ENCODE results near the gene SH3PXD2A.
"Not testable (repeated sequence)": the region's sequence is repeated elsewhere in the genome, so short reads cannot be mapped to it uniquely, and the experiment has no call there.

The SH3PXD2A gene

DNA sequence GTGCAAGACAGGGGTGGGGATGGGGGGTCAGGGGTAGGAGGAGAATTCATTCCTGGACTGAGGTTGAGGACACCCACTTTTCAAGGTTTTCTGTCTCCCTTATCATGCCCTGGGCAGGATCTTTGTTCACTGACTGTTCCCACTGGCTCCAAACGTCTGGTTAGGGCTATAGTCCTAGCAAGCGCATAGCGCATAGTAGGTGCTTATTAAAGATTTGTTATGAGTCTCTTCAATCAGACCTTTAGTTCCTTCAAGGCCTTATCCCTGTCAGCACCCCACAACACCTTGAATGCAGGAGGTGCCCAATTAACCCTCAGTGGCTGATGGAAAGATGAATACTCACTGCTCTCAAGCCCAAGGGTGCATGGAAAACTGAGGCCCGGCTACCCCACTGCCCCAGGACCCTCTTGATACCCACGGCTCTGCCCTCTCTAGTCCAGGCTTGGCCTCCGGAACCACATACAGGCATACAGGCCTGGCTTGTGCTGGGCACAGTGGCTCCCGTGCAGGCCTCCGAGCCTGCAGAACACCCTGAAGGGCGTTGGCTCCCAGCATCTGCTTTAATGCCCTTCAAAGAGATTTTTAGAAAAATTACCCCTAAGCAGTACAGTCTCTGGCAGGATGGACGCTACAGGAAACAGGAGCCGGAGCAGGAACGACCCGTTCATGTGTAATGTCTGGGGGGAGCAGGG, 177.7 kb downstream of the SH3PXD2A start:
- DNase-seq, result no peak

DNA sequence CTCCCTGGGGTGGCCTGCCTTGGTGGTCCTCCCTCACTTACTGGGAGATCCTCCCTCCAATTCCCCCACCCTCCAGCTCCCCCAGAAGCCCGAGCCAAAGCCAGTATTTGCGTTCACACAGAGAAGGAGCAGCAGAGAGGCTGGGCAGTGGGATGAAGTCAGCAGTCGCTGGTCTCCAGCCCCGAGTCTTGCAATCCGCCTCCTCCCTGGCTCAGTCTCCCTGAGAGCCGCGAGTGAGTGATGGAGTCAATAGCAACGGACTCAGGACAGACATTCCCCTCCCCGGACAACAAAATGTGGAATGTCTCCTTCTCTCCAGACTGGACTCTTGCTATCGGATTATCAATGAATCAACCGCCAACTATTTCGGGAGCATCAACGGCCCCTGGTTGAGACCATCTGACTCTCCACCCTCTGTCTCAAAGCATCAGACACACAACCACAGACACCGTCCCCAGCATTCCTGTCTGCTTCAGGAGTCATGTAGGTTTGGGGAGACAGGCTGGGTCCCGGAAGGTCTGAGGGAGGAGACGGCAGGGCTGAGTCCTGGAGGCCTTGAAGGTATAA, 178.4 kb downstream of the SH3PXD2A start:
- no peak for DNase-seq

DNA sequence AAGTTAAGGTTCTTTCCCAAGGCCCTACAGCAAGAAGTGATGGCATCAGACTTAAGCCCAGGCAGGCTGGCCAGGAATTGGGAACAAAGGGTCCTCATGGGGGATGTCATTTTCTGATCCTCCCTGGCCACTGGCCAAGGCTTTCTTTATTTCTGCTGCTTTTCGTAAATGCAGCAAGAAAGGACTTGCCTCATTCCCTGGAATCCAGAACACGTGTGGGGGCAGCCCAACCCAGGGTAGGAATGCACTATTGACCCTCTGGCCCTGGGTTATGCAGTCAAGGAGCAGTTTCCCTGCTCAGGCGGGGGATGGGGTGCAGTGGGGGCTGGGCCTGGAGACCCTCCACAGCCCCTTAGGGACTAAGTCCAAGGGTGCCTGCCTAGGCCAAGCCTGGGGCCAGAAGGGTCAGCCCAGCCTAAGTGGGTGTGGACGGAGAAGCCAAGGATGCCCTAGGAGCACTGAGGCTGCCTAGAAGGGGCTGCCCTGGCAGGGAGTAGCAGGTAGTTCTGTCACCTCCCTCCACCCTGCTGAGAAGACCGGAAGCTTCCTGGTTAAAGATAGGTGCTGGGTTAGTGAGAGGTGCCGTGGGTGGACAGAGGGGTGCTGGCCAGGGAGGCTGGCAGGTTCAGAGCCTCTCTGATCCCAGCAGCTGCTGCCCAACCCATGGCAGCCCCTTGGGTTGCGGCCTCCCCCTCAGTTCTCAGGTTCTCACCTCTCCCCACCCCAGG, 179.2 kb downstream of the SH3PXD2A start:
- DNase-seq, result no peak

DNA sequence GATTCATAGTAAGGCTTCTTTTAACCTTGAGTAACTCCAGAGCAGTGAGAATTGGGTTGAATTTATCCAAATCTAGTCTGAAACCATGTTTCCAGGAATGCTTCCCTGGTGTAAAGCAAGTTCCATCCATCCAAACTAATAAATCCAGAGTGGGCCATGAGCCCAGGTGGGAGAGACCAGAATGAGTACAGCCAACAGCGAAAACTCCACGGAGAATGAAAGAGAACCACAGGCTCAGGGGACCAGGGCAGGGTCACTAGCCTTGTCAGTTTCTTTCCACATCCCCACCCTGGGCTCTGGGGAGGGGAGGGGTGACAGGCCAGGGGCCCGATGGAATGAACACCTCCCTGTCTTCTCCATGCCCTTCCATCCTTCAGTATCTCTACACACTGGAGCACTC, 181.8 kb downstream of the SH3PXD2A start:
- DNase-seq, result no peak

DNA sequence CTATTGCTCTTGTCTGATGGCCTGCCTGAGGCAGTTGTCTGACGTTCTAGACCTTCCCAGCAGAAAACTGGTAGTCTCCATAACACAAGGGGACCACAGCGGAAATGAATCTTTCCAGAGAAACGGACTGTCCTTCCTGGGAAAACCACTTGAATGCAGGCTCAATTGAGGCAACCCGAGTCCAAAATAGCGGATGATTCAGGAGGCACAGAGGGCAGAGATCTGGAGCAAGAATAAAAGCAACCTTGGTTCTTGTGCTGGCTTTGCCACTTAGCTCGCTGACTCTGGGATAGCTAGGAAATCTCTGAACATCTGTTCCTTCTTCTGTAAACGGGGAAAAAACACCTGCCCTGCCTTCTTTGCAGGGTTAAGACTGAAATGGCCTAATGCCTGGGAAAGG, 183.0 kb downstream of the SH3PXD2A start:
- DNase-seq, result no peak

DNA sequence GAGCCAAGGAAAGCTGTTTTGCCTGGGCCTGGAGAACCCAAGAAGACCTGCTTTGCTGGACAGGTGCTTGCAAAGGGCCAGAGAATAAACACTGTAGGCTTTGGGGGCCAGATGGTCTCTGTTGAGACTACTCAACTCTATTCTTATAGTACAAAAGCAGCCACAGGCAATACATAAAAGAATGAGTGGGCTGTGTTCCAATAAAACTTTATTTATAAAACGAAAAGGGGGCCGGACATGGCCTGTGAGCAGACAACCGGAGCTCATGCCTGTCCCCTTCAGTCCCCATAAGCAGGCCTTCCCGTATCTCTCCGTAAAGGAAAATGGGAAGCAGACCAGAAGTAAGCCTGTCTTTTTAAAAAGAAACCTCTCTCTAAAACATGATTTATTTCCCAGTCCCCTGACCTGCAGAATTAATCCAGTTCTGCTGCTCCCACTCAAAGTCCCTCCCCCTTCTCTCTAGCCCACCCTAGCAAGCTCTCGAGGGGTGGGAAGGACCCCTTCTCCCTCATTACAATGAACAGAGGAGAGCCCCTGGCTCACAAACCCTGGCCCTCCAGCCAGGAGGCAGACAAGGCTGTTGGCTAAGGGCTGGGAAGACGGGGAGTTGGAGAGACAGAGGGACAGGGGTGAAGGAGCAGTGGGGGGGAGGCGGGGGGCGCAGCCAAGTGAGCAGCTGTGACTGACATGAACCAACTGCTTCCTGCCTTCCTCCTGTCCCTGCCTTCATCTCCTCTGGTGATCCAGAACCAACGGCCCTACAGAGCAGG, 184.1 kb downstream of the SH3PXD2A start:
- no peak for DNase-seq

DNA sequence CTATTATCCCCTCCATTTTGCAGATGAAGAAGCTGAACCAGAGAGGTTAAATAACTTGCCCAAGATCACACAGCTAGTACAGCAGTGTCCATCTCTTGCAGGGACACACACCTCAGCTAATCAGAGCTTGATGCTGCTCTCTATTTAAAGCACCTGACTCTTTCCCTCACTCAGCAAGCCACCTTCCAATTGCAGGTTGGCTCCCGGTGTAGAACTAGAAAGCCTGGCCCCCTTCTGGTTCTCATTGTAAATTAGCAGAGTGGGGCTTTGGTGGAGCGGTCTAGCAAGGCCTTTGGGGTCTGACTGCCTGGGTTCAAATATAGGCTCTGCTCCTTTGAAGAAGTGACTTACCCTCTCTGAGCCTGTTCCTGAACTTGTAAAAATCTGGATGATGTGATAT, 185.4 kb downstream of the SH3PXD2A start:
- DNase-seq, result no peak

DNA sequence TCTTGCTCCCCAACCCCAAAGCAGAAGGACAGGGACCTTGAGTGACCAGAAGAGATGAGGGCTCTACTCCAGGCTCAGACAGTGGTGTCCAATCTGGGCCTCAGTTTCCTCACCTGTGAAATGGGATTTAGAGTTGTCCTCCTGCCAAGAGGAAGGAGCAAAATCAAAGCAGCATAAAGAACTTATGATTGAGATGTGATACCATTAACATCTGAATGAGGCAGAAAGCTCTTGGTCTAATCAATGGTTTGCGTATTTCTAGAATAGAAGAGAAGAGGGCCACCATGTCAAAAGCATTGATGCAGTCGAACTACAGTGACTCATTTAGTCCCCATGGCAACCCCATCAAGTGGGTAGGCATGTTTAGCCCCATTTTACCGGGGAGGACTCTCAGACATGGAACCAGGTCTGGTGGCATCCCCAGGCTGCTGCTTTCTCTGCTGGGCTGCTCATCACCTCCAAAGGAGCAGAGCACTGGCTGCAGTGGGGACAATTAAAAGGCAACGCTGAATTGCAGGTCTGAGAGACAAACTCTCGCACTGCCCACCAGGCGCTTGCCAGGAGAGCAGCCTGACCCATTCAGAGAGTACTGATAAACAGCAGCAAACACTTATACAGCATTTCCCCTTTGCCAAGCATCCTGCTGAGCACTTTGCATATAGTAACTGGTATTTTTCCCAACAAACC, 186.0 kb downstream of the SH3PXD2A start:
- DNase-seq, result no peak

DNA sequence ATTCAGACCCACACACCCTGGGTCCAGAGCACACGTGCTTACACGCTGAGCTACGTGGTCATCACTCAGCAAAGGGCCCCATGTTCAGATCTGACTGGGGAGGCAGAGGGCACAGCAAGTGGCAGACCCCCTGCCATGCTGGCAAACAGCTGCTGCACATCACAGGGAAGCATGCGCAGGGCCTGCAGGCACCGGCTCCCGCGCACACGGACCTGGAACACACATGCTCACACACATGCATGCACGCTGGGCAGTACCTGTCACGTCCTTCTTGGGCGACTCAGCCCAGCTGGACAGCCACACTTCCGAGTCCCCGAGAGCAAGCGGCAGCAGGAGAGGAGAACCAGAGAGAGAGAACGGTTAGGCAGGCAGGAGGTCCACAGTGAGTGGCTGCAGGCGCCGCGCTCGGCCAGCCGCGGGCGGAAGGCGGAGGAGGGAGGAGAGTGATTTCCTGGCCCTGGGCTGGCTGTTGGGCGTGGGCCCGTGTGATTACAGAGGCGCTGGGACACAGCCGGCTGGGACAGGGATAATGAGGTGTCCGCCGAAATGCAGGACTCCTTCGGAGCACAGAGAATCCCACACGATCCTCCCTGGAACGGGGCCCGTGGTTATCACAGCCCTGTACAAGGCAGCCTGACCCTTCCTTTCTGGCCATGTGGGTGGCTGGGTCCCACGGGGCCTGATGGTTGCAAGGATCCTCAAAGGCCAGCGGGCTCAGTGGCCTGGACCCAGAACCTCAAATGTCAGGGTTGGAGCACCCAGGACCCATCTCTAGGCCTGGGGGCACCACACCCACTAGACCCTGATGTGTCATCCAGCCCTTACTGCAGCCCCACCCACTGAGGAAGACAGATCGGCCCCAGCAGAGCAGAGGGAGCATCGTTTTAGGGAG, 186.8 kb downstream of the SH3PXD2A start:
- peak; percentile 8 for DNase-seq

DNA sequence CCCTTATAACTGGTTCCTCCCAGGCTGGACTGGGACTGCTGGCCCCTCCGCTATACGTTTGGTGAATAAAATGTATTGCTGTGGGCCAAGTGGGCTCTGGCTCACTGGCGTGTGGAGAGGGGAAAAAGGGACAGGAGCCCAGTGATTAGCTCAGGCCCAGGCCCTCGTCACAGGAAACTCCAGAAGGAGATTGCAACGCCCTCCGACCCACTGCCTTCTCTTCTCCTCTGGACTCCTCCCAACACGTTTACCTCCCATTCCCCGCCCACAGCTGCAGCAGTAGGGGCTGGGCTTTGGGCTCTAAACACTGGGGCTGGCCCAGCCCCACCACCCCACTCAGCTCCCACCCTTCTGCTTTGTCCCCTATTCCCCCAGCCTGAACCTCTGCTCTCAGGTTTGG, 188.0 kb downstream of the SH3PXD2A start:
- no peak for DNase-seq

DNA sequence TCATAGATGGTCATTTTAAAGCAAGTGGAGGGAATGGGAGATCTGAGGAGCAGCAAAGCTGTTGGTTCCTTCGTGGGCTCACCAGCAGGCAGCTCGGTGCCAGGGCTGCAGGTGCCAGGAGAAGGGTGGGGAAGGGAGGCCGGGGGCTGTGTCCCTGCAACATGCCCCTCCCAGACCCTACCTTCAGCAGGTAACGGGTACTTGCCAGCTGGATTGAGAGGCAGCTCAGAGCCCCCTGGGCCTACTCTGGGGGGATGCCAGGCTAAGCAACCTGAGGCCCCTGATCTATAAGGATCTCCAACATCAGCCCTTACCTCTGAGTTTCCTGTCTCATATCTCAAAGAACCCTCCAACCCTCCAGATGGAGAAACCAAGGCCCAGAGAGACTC, 188.6 kb downstream of the SH3PXD2A start:
- DNase-seq, result no peak

DNA sequence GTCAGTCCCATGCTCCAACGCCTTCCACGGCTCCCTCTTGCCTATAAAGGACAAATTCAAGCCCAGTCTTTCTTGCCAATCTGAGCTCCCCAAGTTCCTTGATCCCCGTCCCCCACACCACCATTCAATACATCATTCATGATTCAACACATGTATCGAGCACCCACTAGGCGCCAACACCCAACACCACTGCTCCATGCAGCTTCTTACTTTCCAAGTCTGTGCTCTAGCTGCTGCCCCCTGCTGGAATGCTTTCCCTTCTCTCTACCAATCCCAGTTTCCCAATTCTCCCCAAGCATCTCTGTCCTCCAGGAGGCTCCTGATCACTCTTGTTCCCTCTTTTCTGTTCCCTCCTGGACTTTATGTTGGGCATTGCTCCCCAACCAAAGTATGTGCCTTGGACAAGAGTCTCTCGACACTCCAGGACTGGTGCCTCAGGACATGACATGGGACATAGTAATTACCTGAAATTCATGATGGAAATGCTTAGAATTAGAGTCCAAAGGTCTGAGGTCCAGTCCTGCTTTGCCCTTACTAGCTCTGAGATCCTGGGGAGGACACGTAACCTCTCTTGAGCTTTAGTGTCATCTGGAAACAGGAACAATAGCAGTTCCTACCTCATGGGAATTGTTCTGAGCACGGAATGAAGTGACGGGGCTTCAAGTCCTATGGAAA, 189.2 kb downstream of the SH3PXD2A start:
- no peak for DNase-seq

DNA sequence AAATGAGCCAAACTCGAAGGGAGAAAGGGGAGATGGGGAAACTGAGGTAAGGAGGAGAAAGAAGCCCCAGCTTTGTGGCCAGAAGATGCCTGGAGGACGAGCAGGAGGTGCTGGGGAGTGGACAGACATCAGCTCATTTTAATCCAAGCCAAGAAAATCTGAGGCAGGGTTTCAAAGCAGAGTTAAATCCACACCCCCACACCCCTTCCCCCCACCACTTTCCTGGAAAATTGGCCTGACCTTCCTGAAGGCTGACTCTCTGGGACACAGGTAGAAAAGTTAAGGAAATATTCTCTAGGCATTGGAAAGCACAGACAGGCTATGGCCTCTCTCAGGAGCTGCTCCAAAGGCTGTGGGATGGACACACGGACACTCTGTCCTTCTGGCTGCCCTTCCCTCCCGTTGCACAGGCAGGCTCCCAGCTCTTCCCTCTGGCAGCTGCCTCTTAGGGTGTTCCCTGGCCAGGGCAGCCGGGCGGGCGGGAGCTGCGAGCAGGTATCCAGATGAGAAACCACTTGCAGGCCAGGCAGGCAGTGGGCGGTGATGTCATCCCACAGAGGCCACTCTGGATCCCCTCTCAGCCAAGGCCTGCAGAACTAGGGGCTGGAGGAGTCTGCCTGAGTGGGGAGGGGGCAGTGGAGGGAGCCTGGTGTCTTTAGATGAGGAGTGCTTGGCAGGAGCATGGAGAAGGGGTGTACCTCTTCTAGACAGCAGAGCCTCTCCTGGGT, 190.1 kb downstream of the SH3PXD2A start:
- DNase-seq, result no peak

DNA sequence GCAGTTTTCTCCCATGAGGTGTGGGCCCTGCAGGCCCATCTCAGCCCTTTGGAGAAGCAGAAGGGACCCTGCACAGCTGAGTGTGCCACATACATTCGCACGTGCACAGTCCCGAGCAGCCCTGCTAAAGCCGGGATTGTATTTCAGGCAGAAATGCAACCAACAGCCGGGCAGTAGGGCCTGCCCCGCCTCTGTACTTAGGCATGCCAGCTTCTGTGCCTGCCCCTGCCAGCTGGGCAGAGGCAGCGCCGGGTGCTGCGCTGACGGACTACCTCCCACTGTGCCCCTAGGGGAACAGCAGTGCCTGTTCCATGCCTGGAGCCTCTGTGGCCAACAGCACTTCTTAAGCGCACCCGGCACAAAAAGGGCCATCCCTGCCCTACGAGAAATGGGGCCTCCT, 191.6 kb downstream of the SH3PXD2A start:
- peak; percentile 85 for DNase-seq

DNA sequence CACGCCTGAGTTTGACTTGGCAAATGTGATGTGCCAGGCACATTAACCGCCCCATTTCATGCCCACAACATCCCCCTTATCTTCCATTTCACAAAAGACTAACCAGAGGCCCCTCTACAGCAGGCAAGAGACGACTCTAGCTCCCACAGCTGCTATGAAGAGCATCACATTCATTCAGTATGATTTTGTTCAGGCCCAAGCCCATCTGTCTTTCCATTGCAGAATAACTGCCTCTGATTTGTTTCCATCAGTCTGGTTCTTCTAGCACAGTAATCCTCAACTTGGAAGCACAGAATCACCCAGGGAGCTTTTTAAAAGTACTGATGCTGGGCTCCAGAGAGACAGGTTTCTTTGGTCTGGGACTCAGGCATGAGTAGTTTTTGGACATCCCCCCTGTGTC, 192.1 kb downstream of the SH3PXD2A start:
- DNase-seq, result no peak

DNA sequence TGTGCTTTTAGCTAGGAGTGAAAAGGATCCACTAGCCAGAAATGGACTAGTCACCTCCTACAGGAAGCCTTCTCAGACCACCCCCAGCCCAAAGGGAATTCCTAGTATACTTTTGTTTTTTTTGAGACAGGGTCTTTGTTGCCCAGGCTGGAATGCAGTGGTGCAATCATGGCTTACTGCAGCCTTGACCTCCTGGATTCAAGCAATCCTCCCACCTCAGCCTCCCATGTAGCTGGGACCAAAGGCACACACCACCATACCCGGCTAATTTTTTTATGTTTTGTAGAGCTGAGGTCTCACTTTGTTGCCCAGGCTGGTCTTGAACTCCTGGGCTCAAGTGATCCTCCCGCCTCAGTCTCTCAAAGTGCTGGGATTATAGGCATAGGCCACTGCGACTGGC, 192.7 kb downstream of the SH3PXD2A start:
- DNase-seq, result not testable (repeated sequence)

DNA sequence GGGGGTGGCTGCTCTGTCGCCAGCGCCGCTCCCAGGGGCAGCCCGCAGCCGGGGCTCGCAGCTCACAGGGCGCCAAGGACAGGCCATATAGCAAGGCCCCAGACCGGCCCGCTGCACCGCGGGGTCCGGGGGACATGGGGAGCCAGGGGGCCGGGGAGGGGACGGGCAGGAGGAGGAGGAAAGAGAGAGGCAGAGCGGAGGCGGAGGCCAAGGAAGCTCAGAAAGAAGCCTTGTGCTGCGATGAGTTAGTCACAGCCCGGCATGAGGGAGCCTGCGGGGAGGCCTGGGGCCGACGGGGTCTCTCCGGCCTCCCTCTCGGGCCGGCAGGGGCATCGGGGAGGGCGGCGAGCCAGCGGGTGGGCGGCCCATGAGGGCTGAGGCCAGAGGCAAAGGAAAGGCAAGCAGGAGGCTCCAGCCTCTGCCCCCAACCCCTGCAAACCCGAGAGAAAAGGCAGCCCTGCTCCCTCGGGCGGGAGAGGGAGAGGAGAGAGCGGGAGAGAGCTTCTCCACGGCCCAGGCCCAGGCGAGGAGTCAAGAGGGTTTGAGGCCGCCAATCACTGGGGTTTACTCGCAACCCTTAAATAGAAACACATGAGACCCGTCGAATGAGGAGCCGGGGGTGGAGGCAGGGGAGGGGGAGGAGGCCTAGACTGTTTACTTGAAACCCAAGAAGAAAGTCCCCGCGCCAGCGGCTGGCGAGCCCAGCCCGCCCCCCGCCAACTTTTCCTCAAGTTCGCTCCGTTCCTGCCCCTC, 194.0 kb downstream of the SH3PXD2A start:
- DNase-seq, result no peak

DNA sequence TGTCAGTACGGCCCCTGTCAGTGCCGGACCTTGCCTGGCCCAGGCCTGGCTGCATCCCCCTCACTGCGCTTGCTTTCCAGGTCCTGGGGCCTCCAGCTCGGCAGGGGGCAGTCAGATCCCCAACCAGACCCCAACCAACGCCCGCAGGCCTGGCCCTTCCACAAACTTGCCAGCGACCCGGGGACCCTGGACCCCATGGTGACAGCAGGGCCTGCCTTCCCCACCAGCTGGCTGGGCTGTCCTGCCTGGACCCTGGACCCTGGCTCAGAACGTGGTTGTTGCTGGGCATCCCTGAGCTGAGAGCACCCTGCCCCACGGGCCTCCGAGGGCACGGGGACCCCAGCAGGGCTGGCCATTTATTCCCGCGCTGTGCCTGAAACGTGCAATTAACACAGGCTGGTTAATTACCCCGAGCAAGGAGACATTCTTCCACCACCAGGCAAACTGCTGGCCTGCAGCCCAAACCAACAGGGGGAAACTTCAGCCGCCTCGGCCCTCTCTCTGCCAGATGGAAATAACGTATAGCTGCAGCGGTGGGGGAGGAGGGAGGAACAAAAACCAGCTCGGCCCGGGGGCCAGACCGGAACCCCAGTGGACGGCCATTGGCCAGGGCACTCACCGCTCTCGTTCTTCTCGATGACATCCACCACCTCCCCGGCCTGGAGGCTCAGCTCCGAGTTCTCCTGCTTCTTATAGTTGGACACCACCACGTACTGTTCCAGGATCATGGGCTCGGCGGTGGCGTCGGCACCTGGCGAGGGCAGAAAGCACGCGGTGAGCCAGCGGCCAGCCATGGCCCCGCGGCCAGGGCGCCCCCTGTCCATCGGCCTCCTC, 194.8 kb downstream of the SH3PXD2A start:
- no peak for DNase-seq
